ENCODE data around the gene PLSCR2.

- TF ChIP-seq CTCF (conservative IDR thresholded peaks at IDR 0.05 in 1 of 2, IDR thresholded peaks at IDR 0.05 in 1 of 2; ENCODE audit: extremely low read depth in 1 of 2, insufficient read depth in 1 of 2, low read depth in 1 of 2, low read length in 2 of 2) (no peak), EZH2 (IDR thresholded peaks at IDR 0.05; ENCODE audit: borderline replicate concordance, low read length) (no peak)
Measured at GRCh38 chr3:146491303-146491702, 21.9 kb upstream of the PLSCR2 start.
